GM10266 (cell line): ENCODE data around the gene HNRNPH1.
"Not testable (repeated sequence)": the region's sequence is repeated elsewhere in the genome, so short reads cannot be mapped to it uniquely, and the experiment has no call there.

Source experiments
- DNase-seq: peaks from one replicate; pipeline ENCODE4 v3.0.0; 2012; ENCODE audit errors: extremely low spot score
- CTCF ChIP-seq: IDR thresholded peaks from 2 replicates; pipeline ENCODE4 v1.5.1; 2012; ENCODE audit warnings: mild to moderate bottlenecking, low read depth; ENCODE audit not compliant: control insufficient read depth, insufficient read depth; ENCODE audit errors: missing control alignments

The HNRNPH1 gene

GRCh38 chr5:179623003-179623905 is at the start of gene HNRNPH1:
Gene HNRNPH1, minus strand, starts transcription at chr5:179623671. Its CDS starts 538 bp downstream, at chr5:179623133.
- no peak for TF ChIP-seq CTCF
- peak; percentile 100 for DNase-seq

- peak; percentile 64 for TF ChIP-seq CTCF
- peak; percentile 50 for DNase-seq
Observed at GRCh38 chr5:179668391-179668790, 44.9 kb upstream of the HNRNPH1 start.

GRCh38 chr5:179661647-179662046 is 38.2 kb upstream of the HNRNPH1 start:
- not testable (repeated sequence) for DNase-seq

GRCh38 chr5:179658179-179658856 is 34.8 kb upstream of the HNRNPH1 start:
- DNase-seq, result peak; percentile 39

- not testable (repeated sequence) for DNase-seq
Observed at GRCh38 chr5:179657302-179658178, 34.1 kb upstream of the HNRNPH1 start.

GRCh38 chr5:179653135-179653534 is 29.7 kb upstream of the HNRNPH1 start:
- DNase-seq, result not testable (repeated sequence)

GRCh38 chr5:179650245-179650644 is 26.8 kb upstream of the HNRNPH1 start:
- not testable (repeated sequence) for DNase-seq

GRCh38 chr5:179649166-179649703 is 25.8 kb upstream of the HNRNPH1 start:
- DNase-seq, result not testable (repeated sequence)

GRCh38 chr5:179648410-179648809 is 24.9 kb upstream of the HNRNPH1 start:
- DNase-seq, result no peak
- TF ChIP-seq CTCF, result no peak

- DNase-seq, result not testable (repeated sequence)
Observed at GRCh38 chr5:179644766-179645165, 21.3 kb upstream of the HNRNPH1 start.

- not testable (repeated sequence) for DNase-seq
Observed at GRCh38 chr5:179643141-179643920, 19.9 kb upstream of the HNRNPH1 start.

GRCh38 chr5:179642626-179643025 is 19.2 kb upstream of the HNRNPH1 start:
- DNase-seq, result not testable (repeated sequence)

GRCh38 chr5:179641745-179642144 is 18.3 kb upstream of the HNRNPH1 start:
- DNase-seq, result not testable (repeated sequence)

GRCh38 chr5:179639296-179639695 is 15.8 kb upstream of the HNRNPH1 start:
- DNase-seq, result not testable (repeated sequence)
